Measurements from ENCODE around the gene GPX7.

GRCh38 chr1:52637946-52638345, 35.8 kb downstream of the GPX7 start:
- no peak for TF ChIP-seq CTCF (IDR thresholded peaks at IDR 0.05)
- TF ChIP-seq POLR2A (IDR thresholded peaks at IDR 0.05): no peak

Data from breast epithelium (tissue), 3 donors.